Measurements from ENCODE around the gene TOMM34.

TOMM34 gene

GRCh38 chr20:44962483-44962882, 2.3 kb upstream of the TOMM34 start:
- DNase-seq: no peak

- DNase-seq: no peak
These were observed 1.7 kb upstream of the TOMM34 start for GRCh38 chr20:44961870-44962267.

- DNase-seq: no peak
These were observed 1.0 kb upstream of the TOMM34 start for GRCh38 chr20:44961011-44961869.

GRCh38 chr20:44959638-44960102, 527 bp downstream of the TOMM34 start:
- DNase-seq: no peak

- DNase-seq: no peak
These were observed 1.0 kb downstream of the TOMM34 start for GRCh38 chr20:44959082-44959637.

- no peak for DNase-seq
These were observed 1.9 kb downstream of the TOMM34 start for GRCh38 chr20:44958276-44958675.

GRCh38 chr20:44956410-44956809, 3.8 kb downstream of the TOMM34 start:
- no peak for DNase-seq

- no peak for DNase-seq
These were observed 4.9 kb downstream of the TOMM34 start for GRCh38 chr20:44955270-44955669.

- DNase-seq: no peak
These were observed 6.0 kb downstream of the TOMM34 start for GRCh38 chr20:44954211-44954610.

GRCh38 chr20:44952731-44953130, 7.5 kb downstream of the TOMM34 start:
- DNase-seq: no peak

GRCh38 chr20:44950368-44950767, 9.8 kb downstream of the TOMM34 start:
- no peak for DNase-seq

- no peak for DNase-seq
These were observed 11.7 kb downstream of the TOMM34 start for GRCh38 chr20:44948513-44948912.

GRCh38 chr20:44948107-44948506, 12.1 kb downstream of the TOMM34 start:
- no peak for DNase-seq

- DNase-seq: no peak
These were observed 13.8 kb downstream of the TOMM34 start for GRCh38 chr20:44946271-44946852.

- no peak for DNase-seq
These were observed 14.9 kb downstream of the TOMM34 start for GRCh38 chr20:44945261-44945660.

GRCh38 chr20:44943828-44944227, 16.4 kb downstream of the TOMM34 start:
- no peak for DNase-seq

GRCh38 chr20:44942264-44942973, 17.8 kb downstream of the TOMM34 start:
- DNase-seq: no peak

GRCh38 chr20:44941120-44941691, 19.0 kb downstream of the TOMM34 start:
- no peak for DNase-seq

GRCh38 chr20:44938637-44939036, 21.6 kb downstream of the TOMM34 start:
- no peak for DNase-seq

- no peak for DNase-seq
These were observed 23.7 kb downstream of the TOMM34 start for GRCh38 chr20:44936510-44936909.

- no peak for DNase-seq
These were observed 27.3 kb downstream of the TOMM34 start for GRCh38 chr20:44932916-44933315.

GRCh38 chr20:44931911-44932310, 28.3 kb downstream of the TOMM34 start:
- DNase-seq: no peak
